Measurements from ENCODE around the gene THSD7A.

- TF ChIP-seq CTCF (conservative IDR thresholded peaks at IDR 0.05; ENCODE audit: low read depth, low read length) (no peak), EZH2 (IDR thresholded peaks at IDR 0.05; ENCODE audit: borderline replicate concordance, low read depth, low read length, poor library complexity, severe bottlenecking) (no peak)
Observed at GRCh38 chr7:11726794-11727155, 105.2 kb downstream of the THSD7A start.
